Measurements from ENCODE around the gene ASB2.

The ASB2 gene

GRCh38 chr14:93976477-93977057, at the start of gene ASB2:
Gene ASB2, minus strand, starts transcription at chr14:93976570. Its CDS starts 12,031 bp downstream, at chr14:93964539.
- DNase-seq (ENCODE audit: low read depth, low spot score), result no peak

- no peak for DNase-seq (ENCODE audit: low read depth, low spot score)
These were observed 49.4 kb upstream of the ASB2 start for GRCh38 chr14:94025720-94026119.

GRCh38 chr14:94024549-94024948, 48.2 kb upstream of the ASB2 start:
- DNase-seq (ENCODE audit: low read depth, low spot score), result no peak

- no peak for DNase-seq (ENCODE audit: low read depth, low spot score)
These were observed 46.4 kb upstream of the ASB2 start for GRCh38 chr14:94022532-94023411.

- DNase-seq (ENCODE audit: low read depth, low spot score), result no peak
These were observed 45.2 kb upstream of the ASB2 start for GRCh38 chr14:94021416-94022157.

- DNase-seq (ENCODE audit: low read depth, low spot score), result no peak
These were observed 44.6 kb upstream of the ASB2 start for GRCh38 chr14:94021001-94021400.

GRCh38 chr14:94020267-94020666, 43.9 kb upstream of the ASB2 start:
- DNase-seq (ENCODE audit: low read depth, low spot score), result no peak

- no peak for DNase-seq (ENCODE audit: low read depth, low spot score)
These were observed 43.0 kb upstream of the ASB2 start for GRCh38 chr14:94019329-94019728.

- no peak for DNase-seq (ENCODE audit: low read depth, low spot score)
These were observed 41.9 kb upstream of the ASB2 start for GRCh38 chr14:94018308-94018707.

- no peak for DNase-seq (ENCODE audit: low read depth, low spot score)
These were observed 40.1 kb upstream of the ASB2 start for GRCh38 chr14:94016446-94016976.

GRCh38 chr14:94015223-94015622, 38.9 kb upstream of the ASB2 start:
- no peak for DNase-seq (ENCODE audit: low read depth, low spot score)

- no peak for DNase-seq (ENCODE audit: low read depth, low spot score)
These were observed 38.0 kb upstream of the ASB2 start for GRCh38 chr14:94014382-94014781.

GRCh38 chr14:94011795-94012194, 35.4 kb upstream of the ASB2 start:
- DNase-seq (ENCODE audit: low read depth, low spot score), result no peak

GRCh38 chr14:94010625-94011024, 34.3 kb upstream of the ASB2 start:
- DNase-seq (ENCODE audit: low read depth, low spot score), result no peak

GRCh38 chr14:94009767-94010166, 33.4 kb upstream of the ASB2 start:
- DNase-seq (ENCODE audit: low read depth, low spot score), result no peak

- DNase-seq (ENCODE audit: low read depth, low spot score), result no peak
These were observed 31.9 kb upstream of the ASB2 start for GRCh38 chr14:94008234-94008633.

GRCh38 chr14:94005324-94006073, 29.1 kb upstream of the ASB2 start:
- no peak for DNase-seq (ENCODE audit: low read depth, low spot score)

- no peak for DNase-seq (ENCODE audit: low read depth, low spot score)
These were observed 27.6 kb upstream of the ASB2 start for GRCh38 chr14:94004015-94004414.

GRCh38 chr14:94003397-94003796, 27.0 kb upstream of the ASB2 start:
- no peak for DNase-seq (ENCODE audit: low read depth, low spot score)

- DNase-seq (ENCODE audit: low read depth, low spot score), result peak; percentile 42
These were observed 25.4 kb upstream of the ASB2 start for GRCh38 chr14:94001501-94002396.
